ENCODE measurements around the gene NADSYN1.

GRCh38 chr11:71548716-71549151 lies 95.7 kb downstream of the NADSYN1 start:
- TF ChIP-seq, protein P1, sequence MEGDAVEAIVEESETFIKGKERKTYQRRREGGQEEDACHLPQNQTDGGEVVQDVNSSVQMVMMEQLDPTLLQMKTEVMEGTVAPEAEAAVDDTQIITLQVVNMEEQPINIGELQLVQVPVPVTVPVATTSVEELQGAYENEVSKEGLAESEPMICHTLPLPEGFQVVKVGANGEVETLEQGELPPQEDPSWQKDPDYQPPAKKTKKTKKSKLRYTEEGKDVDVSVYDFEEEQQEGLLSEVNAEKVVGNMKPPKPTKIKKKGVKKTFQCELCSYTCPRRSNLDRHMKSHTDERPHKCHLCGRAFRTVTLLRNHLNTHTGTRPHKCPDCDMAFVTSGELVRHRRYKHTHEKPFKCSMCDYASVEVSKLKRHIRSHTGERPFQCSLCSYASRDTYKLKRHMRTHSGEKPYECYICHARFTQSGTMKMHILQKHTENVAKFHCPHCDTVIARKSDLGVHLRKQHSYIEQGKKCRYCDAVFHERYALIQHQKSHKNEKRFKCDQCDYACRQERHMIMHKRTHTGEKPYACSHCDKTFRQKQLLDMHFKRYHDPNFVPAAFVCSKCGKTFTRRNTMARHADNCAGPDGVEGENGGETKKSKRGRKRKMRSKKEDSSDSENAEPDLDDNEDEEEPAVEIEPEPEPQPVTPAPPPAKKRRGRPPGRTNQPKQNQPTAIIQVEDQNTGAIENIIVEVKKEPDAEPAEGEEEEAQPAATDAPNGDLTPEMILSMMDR (IDR thresholded peaks at IDR 0.05), result no peak
- TF ChIP-seq POLR2A (IDR thresholded peaks at IDR 0.05), result no peak

Measured in body of pancreas (tissue), 4 donors.